ENCODE data around the gene WNT9B.
"Not testable (repeated sequence)": the region's sequence is repeated elsewhere in the genome, so short reads cannot be mapped to it uniquely, and the experiment has no call there.

WNT9B gene

DNA sequence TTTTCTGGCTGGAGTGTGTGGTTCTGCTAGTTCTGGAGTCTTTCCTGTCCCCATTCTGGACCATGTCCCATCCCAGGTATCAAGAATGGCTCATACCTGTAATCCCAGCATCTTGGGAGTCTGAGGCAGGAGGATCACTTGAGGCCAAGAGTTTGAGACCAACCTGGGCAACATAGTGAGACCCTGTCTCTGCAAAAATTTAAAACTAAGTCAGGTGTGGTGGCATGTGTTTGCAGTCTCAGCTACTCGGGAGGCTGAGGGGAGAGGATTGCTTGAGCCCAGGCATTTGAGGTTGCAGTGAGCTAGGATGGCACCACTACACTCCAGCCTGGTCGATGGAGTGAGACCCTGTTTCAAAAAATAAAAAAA, 17.6 kb upstream of the WNT9B start:
- no peak overlapping the region for H3K27ac ChIP-seq
- no peak for TF ChIP-seq ZFX (IDR thresholded peaks at IDR 0.05; ENCODE audit: borderline replicate concordance)
- TF ChIP-seq, protein P1, sequence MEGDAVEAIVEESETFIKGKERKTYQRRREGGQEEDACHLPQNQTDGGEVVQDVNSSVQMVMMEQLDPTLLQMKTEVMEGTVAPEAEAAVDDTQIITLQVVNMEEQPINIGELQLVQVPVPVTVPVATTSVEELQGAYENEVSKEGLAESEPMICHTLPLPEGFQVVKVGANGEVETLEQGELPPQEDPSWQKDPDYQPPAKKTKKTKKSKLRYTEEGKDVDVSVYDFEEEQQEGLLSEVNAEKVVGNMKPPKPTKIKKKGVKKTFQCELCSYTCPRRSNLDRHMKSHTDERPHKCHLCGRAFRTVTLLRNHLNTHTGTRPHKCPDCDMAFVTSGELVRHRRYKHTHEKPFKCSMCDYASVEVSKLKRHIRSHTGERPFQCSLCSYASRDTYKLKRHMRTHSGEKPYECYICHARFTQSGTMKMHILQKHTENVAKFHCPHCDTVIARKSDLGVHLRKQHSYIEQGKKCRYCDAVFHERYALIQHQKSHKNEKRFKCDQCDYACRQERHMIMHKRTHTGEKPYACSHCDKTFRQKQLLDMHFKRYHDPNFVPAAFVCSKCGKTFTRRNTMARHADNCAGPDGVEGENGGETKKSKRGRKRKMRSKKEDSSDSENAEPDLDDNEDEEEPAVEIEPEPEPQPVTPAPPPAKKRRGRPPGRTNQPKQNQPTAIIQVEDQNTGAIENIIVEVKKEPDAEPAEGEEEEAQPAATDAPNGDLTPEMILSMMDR (IDR thresholded peaks at IDR 0.05): no peak

DNA sequence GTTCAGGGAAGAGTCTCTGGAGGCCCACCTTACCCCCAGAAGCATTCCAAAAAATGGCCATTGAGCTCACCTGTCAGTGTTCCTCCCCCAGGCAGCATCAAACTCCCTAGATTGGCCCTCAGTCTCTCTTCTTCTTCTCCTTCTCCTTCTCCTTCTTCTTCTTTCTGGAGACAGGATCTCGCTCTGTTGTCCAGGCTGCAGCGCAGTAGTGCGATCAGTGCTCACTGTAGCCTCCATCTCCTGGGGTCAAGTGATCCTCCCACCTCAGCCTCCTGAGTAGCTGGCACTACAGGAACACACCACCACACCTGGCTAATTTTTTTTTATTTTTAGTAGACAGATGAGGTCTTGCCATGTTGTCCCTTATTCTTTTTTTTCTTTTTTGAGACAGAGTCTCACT, 16.5 kb upstream of the WNT9B start:
- H3K27ac ChIP-seq: no peak overlapping the region
- TF ChIP-seq, protein P1 (IDR thresholded peaks at IDR 0.05): no peak
- no peak for TF ChIP-seq ZFX (IDR thresholded peaks at IDR 0.05; ENCODE audit: borderline replicate concordance)

DNA sequence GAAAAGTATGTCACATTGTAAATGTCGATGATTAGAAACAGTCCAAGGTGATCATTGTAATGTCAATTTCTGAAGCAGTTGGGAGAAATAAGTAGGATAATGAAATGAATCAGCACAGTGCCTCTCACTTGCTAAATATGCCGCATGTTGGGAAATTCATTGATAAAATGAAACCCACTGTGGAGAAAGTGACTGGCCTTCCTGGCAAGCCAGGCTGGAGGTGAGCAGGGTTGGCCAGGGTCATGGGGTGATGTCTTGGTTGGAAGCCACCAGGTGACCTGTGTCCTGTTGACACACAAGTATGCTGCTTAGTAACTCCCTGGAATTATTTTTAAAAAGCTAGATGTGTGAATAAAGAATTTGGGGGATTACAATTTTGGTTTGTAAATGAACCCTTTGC, 14.9 kb upstream of the WNT9B start:
- no peak overlapping the region for H3K27ac ChIP-seq
- TF ChIP-seq ZFX (IDR thresholded peaks at IDR 0.05; ENCODE audit: borderline replicate concordance): no peak
- TF ChIP-seq, protein P1 (IDR thresholded peaks at IDR 0.05): no peak

DNA sequence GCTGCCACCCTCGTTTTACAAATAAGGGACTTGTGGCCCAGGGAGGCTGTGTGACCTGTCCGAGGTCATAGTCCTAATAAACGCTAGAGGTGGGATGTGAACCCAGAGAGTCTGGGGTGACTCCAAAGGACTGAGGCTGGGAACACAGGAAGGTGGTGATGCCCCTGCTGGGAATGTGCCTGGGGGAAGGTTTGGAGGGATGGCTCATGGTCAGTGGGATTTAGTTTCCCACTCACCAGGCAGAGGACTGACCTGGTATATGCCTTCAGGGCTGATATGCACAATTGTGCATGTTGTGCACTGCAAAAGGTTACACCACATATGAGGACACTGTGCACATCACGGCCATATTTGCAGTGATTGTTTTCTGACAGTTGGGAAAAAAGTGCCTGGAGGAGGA, 13.9 kb upstream of the WNT9B start:
- H3K27ac ChIP-seq: no peak overlapping the region
- TF ChIP-seq, protein P1 (IDR thresholded peaks at IDR 0.05): no peak
- no peak for TF ChIP-seq ZFX (IDR thresholded peaks at IDR 0.05; ENCODE audit: borderline replicate concordance)

DNA sequence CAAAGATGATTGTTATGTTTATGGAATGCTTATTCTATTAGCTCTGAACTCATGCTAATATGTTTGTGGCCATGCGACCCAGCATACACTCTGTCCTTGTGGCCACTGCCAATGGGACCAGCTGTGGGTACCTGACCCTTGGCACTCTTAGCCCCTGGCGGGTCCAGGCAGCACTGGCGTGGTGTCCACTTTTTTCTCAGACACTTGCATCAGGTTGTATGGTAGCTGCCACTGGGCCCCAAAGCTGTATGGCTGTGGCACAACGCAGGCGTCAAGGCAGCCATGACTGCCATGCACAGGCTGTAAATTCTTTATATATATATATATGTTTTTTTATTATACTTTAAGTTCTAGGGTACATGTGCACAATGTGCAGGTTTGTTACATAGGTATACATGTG, 12.2 kb upstream of the WNT9B start:
- H3K27ac ChIP-seq: no peak overlapping the region
- TF ChIP-seq ZFX (IDR thresholded peaks at IDR 0.05; ENCODE audit: borderline replicate concordance): no peak
- TF ChIP-seq, protein P1 (IDR thresholded peaks at IDR 0.05): no peak

DNA sequence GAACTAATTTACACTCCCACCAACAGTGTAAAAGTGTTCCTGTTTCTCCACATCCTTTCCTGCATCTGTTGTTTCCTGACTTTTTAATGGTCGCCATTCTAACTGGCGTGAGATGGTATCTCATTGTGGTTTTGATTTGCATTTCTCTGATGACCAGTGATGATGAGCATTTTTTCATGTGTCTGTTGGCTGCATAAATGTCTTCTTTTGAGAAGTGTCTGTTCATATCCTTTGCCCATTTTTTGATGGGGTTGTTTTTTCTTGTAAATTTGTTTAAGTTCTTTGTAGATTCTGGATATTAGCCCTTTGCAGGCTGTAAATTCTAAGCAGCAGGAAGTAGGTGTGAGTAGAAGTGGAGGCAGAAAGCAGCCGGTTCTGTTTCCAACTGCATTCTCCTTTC, 10.8 kb upstream of the WNT9B start:
- H3K27ac ChIP-seq: not testable (repeated sequence)

DNA sequence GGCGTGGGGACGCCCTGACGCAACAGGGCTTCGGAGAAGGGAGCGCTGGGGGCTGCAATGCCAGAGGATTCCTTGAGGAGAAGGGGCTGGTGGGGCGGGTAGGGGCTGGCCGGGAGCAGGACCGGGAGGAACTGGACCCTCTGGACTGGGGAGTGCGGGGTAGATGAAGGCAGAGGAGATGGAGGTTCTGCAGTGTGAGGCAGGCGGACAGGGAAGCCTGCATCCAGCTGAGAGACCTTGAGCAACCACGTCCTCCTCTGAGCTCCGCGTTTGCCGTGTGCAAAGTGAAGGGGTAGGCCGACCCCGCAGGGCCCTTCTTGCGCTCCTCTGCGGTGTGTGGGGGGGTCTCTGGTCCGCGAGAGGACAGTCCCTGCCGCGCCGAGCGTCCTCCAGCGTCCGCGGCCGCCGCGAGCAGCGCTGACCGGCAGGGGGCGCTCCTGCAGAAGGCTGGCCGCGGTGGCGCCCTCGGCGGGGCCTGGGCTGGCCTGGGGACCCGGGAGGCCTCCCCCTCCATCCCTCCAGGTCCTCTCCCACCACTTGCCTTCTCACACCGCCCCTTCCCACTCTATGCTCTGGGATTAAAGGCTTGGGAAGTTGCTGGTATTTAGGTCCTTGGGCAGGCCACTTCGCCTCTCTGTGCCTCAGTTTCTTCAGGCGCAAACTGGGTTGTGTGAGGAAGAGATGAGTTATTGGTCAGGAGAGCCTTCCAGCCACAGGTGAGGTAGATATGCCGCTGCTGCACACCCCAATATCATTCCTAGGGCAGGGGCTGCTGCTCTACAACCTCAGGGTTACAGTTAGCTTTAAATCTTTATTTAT, 9.6 kb upstream of the WNT9B start:
- H3K27ac ChIP-seq: no peak overlapping the region
- no peak for TF ChIP-seq ZFX (IDR thresholded peaks at IDR 0.05; ENCODE audit: borderline replicate concordance)
- TF ChIP-seq, protein P1 (IDR thresholded peaks at IDR 0.05): peak; percentile 93

DNA sequence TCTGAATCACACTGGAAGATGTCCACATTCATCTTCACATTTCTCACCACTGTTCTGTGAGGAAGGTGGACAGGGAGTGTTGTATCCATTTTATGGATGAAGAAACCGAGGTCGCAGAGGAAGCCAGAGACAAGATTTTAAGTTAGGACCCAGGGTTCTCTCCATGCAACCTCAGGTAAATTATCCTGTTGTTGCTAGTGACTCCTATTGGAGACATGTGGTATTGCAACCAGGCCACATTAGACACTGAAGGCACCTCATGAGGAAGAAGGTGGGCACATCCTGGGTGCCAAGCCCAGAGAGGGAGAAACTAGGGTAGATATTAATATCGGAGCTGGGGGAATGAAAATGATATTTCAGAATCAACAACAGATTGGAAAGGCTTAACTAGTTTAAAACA, 8.5 kb upstream of the WNT9B start:
- TF ChIP-seq ZFX (IDR thresholded peaks at IDR 0.05; ENCODE audit: borderline replicate concordance): no peak
- TF ChIP-seq, protein P1 (IDR thresholded peaks at IDR 0.05): peak; percentile 66
- no peak overlapping the region for H3K27ac ChIP-seq
